Iris pigment epithelial cell (primary cell): ENCODE data around the gene SCGB1A1.
"Not testable (repeated sequence)": the region's sequence is repeated elsewhere in the genome, so short reads cannot be mapped to it uniquely, and the experiment has no call there.

Experiments
- DNase-seq: peaks from one replicate; pipeline ENCODE4 v3.0.0-alpha.2; 2011; ENCODE audit warnings: low read depth

SCGB1A1 gene

GRCh38 chr11:62418733-62419132, at the start of gene SCGB1A1:
SCGB1A1 (plus strand) TSS chr11:62419033; CDS start chr11:62419096, 63 bp downstream.
- no peak for DNase-seq

GRCh38 chr11:62370743-62371440, 47.9 kb upstream of the SCGB1A1 start:
- DNase-seq = no peak

GRCh38 chr11:62372871-62373270, 46.0 kb upstream of the SCGB1A1 start:
- no peak for DNase-seq

DNA sequence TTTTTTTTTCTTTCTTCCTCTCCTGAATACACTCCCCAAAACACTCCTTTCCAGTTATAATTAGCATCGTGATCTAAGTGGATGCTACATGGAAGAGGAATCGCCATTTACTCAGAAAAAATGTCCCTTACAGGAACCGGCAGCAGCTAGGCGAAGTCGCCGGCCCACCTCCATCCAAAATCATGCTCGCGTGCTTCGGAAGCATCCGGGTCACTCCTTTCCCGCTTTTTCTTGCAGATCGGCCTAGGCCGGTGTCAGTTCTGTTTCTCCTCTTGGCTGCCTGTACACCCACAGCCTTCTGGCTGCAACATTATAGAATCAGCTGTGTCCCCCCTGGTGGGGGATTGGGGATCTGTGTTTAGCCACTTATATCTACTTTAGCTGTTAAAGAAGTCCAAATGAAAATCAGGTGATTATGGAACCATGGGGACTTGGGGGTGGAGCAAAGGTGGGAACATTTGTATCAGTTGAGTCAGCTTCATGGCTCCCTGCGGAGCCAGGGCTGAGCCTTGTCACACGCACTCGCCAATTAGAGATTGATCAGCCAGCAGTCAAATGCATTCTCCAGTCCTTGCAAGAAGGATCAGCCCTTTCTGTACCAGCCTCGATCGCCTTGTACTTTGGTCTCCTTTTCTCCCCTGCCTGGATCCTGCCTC, 45.2 kb upstream of the SCGB1A1 start:
- no peak for DNase-seq

- no peak for DNase-seq
Observed at GRCh38 chr11:62374801-62375200, 44.0 kb upstream of the SCGB1A1 start.

DNA sequence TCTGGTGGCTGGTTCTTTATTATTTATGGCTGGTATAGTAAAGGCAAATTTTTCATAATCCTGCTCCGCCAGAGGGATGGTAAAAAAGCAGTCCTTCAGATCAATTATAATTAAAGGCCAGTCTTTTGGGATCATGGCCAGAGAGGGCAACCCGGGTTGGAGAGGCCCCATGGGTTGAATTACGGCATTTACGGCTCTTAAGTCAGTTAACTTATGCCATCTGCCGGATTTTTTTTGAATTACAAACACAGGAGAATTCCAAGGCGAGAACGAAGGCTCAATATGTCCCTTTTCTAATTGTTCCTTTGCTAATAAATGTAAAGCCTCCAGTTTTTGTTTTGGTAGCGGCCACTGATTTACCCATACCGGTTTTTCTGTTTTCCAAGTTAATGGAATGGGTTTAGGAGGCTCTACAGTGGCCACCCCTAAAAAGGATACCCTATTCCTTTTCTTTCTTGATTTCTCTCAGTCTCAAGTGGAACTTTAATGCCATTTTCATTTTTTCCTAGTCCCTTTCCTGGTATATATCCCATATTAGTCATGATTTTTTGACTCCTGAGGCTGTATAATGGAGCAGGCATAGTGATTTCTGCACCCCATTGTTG, 40.3 kb upstream of the SCGB1A1 start:
- DNase-seq = peak; percentile 47

DNA sequence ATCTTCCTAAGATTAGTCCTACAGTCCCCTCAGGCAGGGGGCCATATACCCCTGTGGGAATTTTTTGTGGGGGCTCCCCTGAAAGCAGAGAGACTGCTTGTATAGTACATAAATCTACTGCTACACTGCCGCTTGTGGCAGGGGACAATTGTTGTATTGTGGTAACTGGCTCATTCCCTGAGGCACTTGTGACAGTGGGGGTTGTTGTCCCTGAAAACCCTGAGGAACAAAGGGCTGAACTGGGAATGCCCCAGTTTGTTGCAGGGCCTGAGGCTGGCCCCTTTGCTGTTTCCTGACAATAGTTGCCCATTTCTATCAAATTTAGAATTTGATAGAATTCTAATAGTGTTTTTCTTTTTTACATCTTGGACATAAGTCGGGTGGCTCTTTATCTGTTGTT, 39.2 kb upstream of the SCGB1A1 start:
- not testable (repeated sequence) for DNase-seq

DNA sequence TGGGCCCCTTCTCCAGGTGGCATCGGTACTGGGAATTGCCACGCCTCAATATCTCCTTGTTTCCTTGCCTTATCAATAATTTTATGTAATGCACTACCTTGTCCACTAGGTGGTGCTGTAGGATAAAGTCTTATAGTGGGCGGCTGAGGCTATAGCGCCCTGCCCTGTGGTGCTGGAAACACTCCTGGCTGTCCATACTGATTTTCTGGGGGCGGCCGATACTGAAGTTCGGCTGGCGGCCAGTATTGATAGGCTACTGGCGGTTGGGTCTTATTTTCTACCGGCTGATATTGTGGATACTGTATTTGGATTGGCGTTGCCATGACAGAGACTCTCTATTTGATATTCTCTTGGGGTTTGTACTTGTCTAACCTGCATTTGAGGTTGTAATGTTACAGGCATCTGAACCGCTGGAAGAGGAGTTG, 38.0 kb upstream of the SCGB1A1 start:
- peak; percentile 43 for DNase-seq

- DNase-seq = no peak
Observed at GRCh38 chr11:62383822-62384221, 35.0 kb upstream of the SCGB1A1 start.

DNA sequence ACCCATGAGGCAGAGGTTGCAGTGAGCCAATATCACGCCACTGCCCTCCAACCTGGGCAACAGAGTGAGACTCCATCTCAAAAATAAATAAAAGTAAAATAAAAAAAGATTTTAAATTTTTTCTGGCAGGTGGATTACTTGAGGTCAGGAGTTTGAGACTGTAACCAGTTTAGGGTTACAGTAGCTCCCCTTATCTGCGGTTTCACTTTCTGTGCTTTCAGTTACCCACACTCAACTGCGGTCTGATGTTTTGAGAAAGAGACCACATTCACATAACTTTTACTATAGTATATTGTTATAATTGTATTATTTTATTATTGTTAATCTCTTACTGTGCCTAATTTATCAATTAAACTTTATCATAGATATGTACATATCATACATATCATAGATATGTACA, 32.8 kb upstream of the SCGB1A1 start:
- not testable (repeated sequence) for DNase-seq

DNA sequence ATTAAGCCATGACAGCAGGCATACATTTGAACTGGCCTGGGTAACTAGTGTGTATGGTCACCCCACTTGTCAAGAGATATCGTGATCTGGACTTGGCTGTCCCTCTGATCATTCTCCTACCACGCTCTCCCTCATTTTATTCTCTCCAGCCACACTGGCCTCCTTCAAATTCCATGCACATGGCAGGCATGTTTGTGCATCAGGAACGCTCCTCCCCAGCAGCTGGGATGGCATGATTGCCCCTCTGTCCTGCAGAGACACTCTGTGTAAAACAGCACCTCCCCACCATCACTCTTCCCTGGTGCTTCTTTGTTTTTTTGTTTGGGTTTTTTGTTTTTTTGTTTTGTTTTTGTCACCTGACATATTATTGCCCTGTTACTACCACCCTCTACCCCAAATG, 31.5 kb upstream of the SCGB1A1 start:
- no peak for DNase-seq

DNA sequence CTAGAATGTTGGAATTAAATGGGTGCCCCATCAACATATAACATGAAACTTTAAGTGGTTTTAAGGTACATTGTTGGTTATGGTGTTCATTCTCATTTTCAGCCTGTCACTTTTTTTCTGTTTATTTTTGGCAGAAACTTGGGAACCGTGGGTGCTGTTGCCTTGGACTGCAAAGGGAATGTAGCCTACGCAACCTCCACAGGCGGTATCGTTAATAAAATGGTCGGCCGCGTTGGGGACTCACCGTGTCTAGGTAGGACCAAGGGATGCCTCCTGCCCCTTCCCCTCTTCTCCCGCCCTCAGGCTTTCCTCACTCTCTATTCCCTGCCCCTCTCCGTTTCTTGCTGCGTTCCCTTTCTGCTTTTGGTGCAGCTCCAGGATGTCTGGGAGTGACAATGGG, 29.8 kb upstream of the SCGB1A1 start:
- DNase-seq = no peak

- DNase-seq = no peak
Observed at GRCh38 chr11:62390237-62390636, 28.6 kb upstream of the SCGB1A1 start.

- peak; percentile 35 for DNase-seq
Observed at GRCh38 chr11:62390722-62391121, 28.1 kb upstream of the SCGB1A1 start.

- DNase-seq = no peak
Observed at GRCh38 chr11:62391642-62392425, 27.0 kb upstream of the SCGB1A1 start.

DNA sequence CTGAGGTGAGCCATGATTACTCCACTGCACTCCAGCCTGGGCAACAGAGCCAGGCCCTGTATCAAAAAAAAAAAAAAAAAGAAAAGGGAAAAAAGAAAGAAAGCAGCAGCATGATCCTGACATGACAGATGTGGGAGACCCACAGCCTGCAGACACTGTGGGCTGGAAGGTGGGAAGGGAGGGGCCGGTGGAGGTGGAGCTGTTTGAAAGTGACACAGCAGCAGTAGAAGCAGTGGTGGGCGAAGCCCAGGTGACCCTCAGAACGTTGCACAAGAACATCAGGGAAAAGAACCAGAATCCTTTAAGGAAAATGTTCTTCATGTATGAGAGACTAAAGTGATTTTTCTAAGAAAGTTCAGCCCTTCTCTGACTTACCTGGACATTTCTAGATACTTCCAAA, 26.3 kb upstream of the SCGB1A1 start:
- no peak for DNase-seq

GRCh38 chr11:62393061-62393611, 25.7 kb upstream of the SCGB1A1 start:
- DNase-seq = no peak

DNA sequence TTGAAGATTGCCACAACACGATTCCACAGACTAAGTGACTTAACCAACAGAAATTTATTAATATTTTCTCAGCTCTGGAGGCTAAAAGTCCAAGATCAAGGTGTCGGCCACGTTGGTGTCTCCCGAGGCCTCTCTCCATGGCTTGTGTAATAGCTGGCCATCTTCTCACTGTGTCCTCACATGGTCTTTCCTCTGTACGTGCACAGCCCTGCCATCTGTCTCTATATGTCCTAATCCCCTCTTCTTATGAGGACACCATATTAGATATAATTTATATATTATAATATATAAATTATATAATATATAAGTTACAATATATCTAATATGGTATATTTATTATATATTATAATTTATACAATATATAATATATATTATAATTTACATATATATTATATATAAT, 25.1 kb upstream of the SCGB1A1 start:
- no peak for DNase-seq

DNA sequence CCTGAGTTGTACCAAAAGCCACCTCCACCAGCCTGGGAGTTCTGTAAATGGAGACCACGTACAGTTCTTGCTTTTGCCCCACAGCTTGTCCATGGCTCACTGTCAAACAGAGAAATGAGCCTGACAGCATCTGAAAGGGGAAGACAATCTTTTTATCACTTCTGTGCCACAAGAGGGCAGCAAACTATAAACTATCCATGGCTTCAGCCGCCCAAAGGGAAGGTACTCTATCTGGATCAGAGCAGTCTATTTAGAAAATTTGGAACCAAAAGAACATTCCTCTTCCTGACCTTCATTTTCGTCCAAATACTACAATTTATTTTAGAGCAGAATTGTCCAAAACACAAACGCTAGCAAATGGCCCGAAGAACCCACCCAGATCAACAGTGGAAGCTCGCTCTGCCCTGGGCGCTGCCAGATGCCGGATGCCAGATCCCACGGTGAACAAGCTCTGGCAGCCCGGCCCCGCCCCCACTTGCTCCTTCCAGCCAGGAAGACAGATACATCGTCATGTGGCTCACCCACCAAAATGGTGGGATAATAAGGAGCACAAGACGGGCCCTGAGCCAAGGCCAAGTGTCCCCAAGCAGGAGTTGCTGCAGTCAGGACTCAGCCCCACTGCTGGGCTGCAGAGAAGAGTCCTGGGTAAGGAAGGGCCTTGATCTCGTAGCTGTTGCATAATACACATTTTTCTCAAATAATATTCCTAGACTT, 23.9 kb upstream of the SCGB1A1 start:
- peak; percentile 84 for DNase-seq

GRCh38 chr11:62395885-62396551, 22.8 kb upstream of the SCGB1A1 start:
- no peak for DNase-seq
